Effector CD4-positive, alpha-beta T cell (primary cell): ENCODE measurements around the gene SYT17.

ENCODE experiments used
- DNase-seq: peaks from one replicate; pipeline ENCODE4 v3.0.0-alpha.2; 2020

SYT17 gene

GRCh38 chr16:19307587-19308241 is 139.7 kb downstream of the SYT17 start:
- no peak for DNase-seq

- no peak for DNase-seq
Observed at GRCh38 chr16:19308392-19308791, 140.4 kb downstream of the SYT17 start.

- no peak for DNase-seq
Observed at GRCh38 chr16:19309178-19309577, 141.1 kb downstream of the SYT17 start.

GRCh38 chr16:19314718-19315425 is 146.8 kb downstream of the SYT17 start:
- DNase-seq: no peak

- no peak for DNase-seq
Observed at GRCh38 chr16:19315889-19316433, 147.9 kb downstream of the SYT17 start.

- no peak for DNase-seq
Observed at GRCh38 chr16:19316846-19317245, 148.8 kb downstream of the SYT17 start.
